HG03196 (cell line): ENCODE data around the gene B3GALT6.

Experiments used
- ATAC-seq: cut with Tn5 transposase; IDR thresholded peaks from one replicate; pipeline ENCODE4 v1.9.1; 2021; ENCODE audit not compliant: unreplicated experiment

Gene B3GALT6

GRCh38 chr1:1281533-1282321 is 49.7 kb downstream of the B3GALT6 start:
- ATAC-seq = no peak

- ATAC-seq = no peak
These were observed 51.0 kb downstream of the B3GALT6 start for GRCh38 chr1:1282998-1283397.

GRCh38 chr1:1283821-1284220 is 51.8 kb downstream of the B3GALT6 start:
- ATAC-seq = no peak
